WTC11 (cell line): Measurements from ENCODE around the gene SPOCK2. TPM values are rescaled to one million over a fixed set of nuclear protein-coding genes. Genes with fewer than 3 reads are reported as not detected.

Experiments
- ATAC-seq: fragments of 200-7000 bp; cut with Tn5 transposase; 2 replicates; pipeline ENCODE4 v1.10.0; 2021; ENCODE audit warnings: mild to moderate bottlenecking, moderate library complexity
- CTCF ChIA-PET: fragments of 300-600 bp; sonication (Branson Sonifier 250); formaldehyde crosslinking; loops from one replicate; lab custom pipeline; 2021; ENCODE audit warnings: antibody characterized with exemption; lab: Charles Lee
- POLR2A ChIA-PET: fragments of 350-600 bp; sonication (Branson Sonifier 250); formaldehyde crosslinking; loops from one replicate; lab custom pipeline; 2021; ENCODE audit warnings: antibody characterized with exemption; lab: Charles Lee
- DNase-seq: peaks from one replicate; pipeline ENCODE4 v3.0.0; 2021; ENCODE audit warnings: low spot score
- H3K27ac Mint-ChIP-seq: 2 replicates; pipeline ENCODE4 v1.8.0; 2021; ENCODE audit warnings: mixed read lengths
- H3K27me3 Mint-ChIP-seq: 2 replicates; pipeline ENCODE4 v1.8.0; 2021; ENCODE audit warnings: low read depth, mild to moderate bottlenecking, moderate library complexity, mixed read lengths
- H3K36me3 Mint-ChIP-seq: 2 replicates; pipeline ENCODE4 v1.8.0; 2021; ENCODE audit warnings: mixed read lengths
- H3K4me1 Mint-ChIP-seq: 2 replicates; pipeline ENCODE4 v1.8.0; 2022; ENCODE audit warnings: mixed read lengths
- H3K4me3 Mint-ChIP-seq: 2 replicates; pipeline ENCODE4 v1.8.0; 2021; ENCODE audit warnings: mild to moderate bottlenecking, moderate library complexity, mixed read lengths
- H3K9me3 Mint-ChIP-seq: 2 replicates; pipeline ENCODE4 v1.8.0; 2021; ENCODE audit warnings: mixed read lengths
- EMX1 ChIP-seq: fragments of 250-450 bp; sonication (Bioruptor Pico); IDR thresholded peaks from 2 replicates; pipeline ENCODE4 v1.8.0; 2021; ENCODE audit warnings: mild to moderate bottlenecking
- NR1H2 ChIP-seq: sonication (generic); formaldehyde crosslinking; IDR thresholded peaks from 2 replicates; pipeline ENCODE4 v1.9.0; 2021; ENCODE audit warnings: mild to moderate bottlenecking, moderate library complexity, missing genetic modification reagents
- SMAD3 ChIP-seq: sonication (generic); formaldehyde crosslinking; IDR thresholded peaks from 2 replicates; pipeline ENCODE4 v1.8.0; 2022; ENCODE audit warnings: missing genetic modification reagents, mild to moderate bottlenecking, borderline replicate concordance
- TCF7 ChIP-seq: sonication (generic); formaldehyde crosslinking; IDR thresholded peaks from 2 replicates; pipeline ENCODE4 v1.8.0; 2022; ENCODE audit warnings: mild to moderate bottlenecking, low read depth, missing genetic modification reagents, moderate library complexity
- ZNF423 ChIP-seq: fragments of 250-450 bp; sonication (Bioruptor Pico); IDR thresholded peaks from 2 replicates; pipeline ENCODE4 v2.1.2; 2022; ENCODE audit warnings: mild to moderate bottlenecking, moderate library complexity
- total RNA-seq: library from RNA; stranded (reverse); gene quantifications from 3 replicates; pipeline ENCODE4 v1.2.3, GENCODE V29; 2021
- TF ChIP-seq, protein P1 (sequence below): sonication (generic); formaldehyde crosslinking; IDR thresholded peaks from 2 replicates; pipeline ENCODE4 v1.8.1; 2023; ENCODE audit warnings: mild to moderate bottlenecking, missing genetic modification reagents, moderate library complexity
- TF ChIP-seq, protein P2 (sequence below): fragments of 250-450 bp; sonication (Bioruptor Pico); IDR thresholded peaks from 2 replicates; pipeline ENCODE4 v1.9.0; 2021; ENCODE audit warnings: moderate library complexity, mild to moderate bottlenecking, inconsistent platforms, borderline replicate concordance
- TF ChIP-seq, protein P3 (sequence below): fragments of 250-450 bp; sonication (Bioruptor Pico); IDR thresholded peaks from 2 replicates; pipeline ENCODE4 v1.9.0; 2021; ENCODE audit warnings: mild to moderate bottlenecking, borderline replicate concordance
- TF ChIP-seq, protein P4 (sequence below): sonication (generic); formaldehyde crosslinking; IDR thresholded peaks from 2 replicates; pipeline ENCODE4 v1.8.0; 2022; ENCODE audit warnings: missing genetic modification reagents
- TF ChIP-seq, protein P5 (sequence below): fragments of 250-450 bp; sonication (Bioruptor Pico); IDR thresholded peaks from 2 replicates; pipeline ENCODE4 v1.9.0; 2021; ENCODE audit warnings: mild to moderate bottlenecking

SPOCK2 gene
- total RNA-seq, 1 experiment from 2014 or later: 4.7 TPM

DNA sequence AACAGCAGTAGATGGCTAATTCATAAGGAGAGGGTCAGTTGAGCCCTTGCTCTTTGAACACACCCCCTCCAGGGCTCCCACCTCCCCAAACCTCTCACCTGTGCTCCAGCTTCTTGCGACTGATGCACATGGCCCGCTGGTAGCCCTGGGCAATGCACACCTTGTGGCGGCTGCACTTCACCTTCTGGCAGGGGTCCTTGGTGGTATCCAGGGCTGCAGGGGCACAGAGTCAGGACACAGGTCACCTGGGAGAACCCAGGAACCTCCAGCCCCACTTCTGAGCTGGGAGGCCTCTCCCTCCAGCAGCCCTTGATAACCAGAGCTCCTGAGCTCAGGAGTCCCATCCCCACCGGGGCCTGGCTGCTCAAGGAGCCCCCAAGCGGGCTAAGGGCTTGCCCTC, 16.3 kb downstream of the SPOCK2 start (continued):
- TF ChIP-seq, protein P1, sequence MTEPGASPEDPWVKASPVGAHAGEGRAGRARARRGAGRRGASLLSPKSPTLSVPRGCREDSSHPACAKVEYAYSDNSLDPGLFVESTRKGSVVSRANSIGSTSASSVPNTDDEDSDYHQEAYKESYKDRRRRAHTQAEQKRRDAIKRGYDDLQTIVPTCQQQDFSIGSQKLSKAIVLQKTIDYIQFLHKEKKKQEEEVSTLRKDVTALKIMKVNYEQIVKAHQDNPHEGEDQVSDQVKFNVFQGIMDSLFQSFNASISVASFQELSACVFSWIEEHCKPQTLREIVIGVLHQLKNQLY (CRISPR knock-in tag): no peak
- TF ChIP-seq SMAD3 (CRISPR knock-in tag): no peak
- TF ChIP-seq, protein P2, sequence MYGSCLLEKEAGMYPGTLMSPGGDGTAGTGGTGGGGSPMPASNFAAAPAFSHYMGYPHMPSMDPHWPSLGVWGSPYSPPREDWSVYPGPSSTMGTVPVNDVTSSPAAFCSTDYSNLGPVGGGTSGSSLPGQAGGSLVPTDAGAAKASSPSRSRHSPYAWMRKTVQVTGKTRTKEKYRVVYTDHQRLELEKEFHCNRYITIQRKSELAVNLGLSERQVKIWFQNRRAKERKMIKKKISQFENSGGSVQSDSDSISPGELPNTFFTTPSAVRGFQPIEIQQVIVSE (CRISPR knock-in tag): no peak
- TF ChIP-seq NR1H2 (CRISPR knock-in tag): no peak
- TF ChIP-seq, protein P3, sequence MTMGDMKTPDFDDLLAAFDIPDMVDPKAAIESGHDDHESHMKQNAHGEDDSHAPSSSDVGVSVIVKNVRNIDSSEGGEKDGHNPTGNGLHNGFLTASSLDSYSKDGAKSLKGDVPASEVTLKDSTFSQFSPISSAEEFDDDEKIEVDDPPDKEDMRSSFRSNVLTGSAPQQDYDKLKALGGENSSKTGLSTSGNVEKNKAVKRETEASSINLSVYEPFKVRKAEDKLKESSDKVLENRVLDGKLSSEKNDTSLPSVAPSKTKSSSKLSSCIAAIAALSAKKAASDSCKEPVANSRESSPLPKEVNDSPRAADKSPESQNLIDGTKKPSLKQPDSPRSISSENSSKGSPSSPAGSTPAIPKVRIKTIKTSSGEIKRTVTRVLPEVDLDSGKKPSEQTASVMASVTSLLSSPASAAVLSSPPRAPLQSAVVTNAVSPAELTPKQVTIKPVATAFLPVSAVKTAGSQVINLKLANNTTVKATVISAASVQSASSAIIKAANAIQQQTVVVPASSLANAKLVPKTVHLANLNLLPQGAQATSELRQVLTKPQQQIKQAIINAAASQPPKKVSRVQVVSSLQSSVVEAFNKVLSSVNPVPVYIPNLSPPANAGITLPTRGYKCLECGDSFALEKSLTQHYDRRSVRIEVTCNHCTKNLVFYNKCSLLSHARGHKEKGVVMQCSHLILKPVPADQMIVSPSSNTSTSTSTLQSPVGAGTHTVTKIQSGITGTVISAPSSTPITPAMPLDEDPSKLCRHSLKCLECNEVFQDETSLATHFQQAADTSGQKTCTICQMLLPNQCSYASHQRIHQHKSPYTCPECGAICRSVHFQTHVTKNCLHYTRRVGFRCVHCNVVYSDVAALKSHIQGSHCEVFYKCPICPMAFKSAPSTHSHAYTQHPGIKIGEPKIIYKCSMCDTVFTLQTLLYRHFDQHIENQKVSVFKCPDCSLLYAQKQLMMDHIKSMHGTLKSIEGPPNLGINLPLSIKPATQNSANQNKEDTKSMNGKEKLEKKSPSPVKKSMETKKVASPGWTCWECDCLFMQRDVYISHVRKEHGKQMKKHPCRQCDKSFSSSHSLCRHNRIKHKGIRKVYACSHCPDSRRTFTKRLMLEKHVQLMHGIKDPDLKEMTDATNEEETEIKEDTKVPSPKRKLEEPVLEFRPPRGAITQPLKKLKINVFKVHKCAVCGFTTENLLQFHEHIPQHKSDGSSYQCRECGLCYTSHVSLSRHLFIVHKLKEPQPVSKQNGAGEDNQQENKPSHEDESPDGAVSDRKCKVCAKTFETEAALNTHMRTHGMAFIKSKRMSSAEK: no peak
- TF ChIP-seq, protein P4, sequence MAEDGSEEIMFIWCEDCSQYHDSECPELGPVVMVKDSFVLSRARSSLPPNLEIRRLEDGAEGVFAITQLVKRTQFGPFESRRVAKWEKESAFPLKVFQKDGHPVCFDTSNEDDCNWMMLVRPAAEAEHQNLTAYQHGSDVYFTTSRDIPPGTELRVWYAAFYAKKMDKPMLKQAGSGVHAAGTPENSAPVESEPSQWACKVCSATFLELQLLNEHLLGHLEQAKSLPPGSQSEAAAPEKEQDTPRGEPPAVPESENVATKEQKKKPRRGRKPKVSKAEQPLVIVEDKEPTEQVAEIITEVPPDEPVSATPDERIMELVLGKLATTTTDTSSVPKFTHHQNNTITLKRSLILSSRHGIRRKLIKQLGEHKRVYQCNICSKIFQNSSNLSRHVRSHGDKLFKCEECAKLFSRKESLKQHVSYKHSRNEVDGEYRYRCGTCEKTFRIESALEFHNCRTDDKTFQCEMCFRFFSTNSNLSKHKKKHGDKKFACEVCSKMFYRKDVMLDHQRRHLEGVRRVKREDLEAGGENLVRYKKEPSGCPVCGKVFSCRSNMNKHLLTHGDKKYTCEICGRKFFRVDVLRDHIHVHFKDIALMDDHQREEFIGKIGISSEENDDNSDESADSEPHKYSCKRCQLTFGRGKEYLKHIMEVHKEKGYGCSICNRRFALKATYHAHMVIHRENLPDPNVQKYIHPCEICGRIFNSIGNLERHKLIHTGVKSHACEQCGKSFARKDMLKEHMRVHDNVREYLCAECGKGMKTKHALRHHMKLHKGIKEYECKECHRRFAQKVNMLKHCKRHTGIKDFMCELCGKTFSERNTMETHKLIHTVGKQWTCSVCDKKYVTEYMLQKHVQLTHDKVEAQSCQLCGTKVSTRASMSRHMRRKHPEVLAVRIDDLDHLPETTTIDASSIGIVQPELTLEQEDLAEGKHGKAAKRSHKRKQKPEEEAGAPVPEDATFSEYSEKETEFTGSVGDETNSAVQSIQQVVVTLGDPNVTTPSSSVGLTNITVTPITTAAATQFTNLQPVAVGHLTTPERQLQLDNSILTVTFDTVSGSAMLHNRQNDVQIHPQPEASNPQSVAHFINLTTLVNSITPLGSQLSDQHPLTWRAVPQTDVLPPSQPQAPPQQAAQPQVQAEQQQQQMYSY (CRISPR knock-in tag): no peak
- no peak for TF ChIP-seq ZNF423 (CRISPR knock-in tag)
- TF ChIP-seq, protein P5, sequence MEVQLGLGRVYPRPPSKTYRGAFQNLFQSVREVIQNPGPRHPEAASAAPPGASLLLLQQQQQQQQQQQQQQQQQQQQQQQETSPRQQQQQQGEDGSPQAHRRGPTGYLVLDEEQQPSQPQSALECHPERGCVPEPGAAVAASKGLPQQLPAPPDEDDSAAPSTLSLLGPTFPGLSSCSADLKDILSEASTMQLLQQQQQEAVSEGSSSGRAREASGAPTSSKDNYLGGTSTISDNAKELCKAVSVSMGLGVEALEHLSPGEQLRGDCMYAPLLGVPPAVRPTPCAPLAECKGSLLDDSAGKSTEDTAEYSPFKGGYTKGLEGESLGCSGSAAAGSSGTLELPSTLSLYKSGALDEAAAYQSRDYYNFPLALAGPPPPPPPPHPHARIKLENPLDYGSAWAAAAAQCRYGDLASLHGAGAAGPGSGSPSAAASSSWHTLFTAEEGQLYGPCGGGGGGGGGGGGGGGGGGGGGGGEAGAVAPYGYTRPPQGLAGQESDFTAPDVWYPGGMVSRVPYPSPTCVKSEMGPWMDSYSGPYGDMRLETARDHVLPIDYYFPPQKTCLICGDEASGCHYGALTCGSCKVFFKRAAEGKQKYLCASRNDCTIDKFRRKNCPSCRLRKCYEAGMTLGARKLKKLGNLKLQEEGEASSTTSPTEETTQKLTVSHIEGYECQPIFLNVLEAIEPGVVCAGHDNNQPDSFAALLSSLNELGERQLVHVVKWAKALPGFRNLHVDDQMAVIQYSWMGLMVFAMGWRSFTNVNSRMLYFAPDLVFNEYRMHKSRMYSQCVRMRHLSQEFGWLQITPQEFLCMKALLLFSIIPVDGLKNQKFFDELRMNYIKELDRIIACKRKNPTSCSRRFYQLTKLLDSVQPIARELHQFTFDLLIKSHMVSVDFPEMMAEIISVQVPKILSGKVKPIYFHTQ (CRISPR knock-in tag): no peak
- TF ChIP-seq, all 79 proteins: peak for 0

DNA sequence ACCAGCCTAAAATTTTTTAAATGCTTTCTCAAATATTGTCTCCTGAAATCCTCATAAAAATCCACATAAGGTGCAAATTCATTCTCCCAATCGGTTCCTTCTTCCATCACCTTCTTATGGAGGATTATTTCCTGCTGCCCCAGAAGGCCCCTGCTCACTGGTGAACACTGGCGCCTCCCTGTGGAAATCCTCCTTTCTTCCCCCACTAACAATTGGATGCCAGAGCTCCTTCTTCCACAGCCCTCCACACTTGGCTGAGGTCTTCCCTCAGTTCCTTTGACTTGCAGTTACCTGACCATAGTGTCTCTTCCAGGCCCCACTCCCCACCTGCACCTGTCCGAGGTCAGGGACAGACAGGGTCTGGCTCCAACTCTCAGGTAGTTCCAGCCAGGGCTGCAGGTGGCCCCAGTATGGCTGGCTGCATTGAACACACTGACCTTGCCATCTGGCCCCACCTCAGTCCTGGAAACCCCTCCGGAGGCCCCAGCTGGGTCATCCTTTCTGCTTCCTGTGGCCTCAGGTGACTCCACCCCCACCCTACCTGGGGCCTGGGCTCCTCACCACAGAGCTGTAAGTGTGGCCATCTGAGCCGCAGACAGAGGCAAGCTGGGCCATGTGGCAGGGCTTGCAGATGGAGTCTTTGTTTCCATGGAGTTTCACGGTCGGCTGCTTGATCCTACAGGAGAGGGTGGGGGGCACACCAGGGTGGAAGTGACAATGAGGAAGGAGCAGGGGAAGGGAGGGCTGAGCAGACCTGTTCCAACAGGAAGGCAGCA, 18.4 kb downstream of the SPOCK2 start:
- H3K4me1 Mint-ChIP-seq: peaks cover 5% of the 10 kb centered on the region

More for the DNA sequence above, 18.4 kb downstream of the SPOCK2 start:
- no peak overlapping the region for H3K27ac Mint-ChIP-seq
- ATAC-seq (peak; percentile 49), DNase-seq (peak; percentile 60)
- ChIA-PET POLR2A (no interaction called here), CTCF (interaction anchor here (0.6 to 6.7 kb wide), 25 partner anchors 9 to 267 kb away, joined by 3 to 84 read pairs (median 5); partner anchors contain the start of gene SPOCK2)
- no peak overlapping the region for H3K4me3 Mint-ChIP-seq
- no peaks in the 10 kb centered on the region for H3K36me3 Mint-ChIP-seq
- 0 out of 2 replicates have a peak, but pooled peaks cover 4% of the 10 kb centered on the region for H3K9me3 Mint-ChIP-seq
- H3K27me3 Mint-ChIP-seq: no peaks in the 10 kb centered on the region
- TF ChIP-seq TCF7 (CRISPR knock-in tag) (no peak), EMX1 (CRISPR knock-in tag) (0 out of 2 replicates have a peak, but pooled peaks have one; percentile 38)
